Right cardiac atrium (tissue), 5 donors: ENCODE data around the gene UNC5C. TPM values are rescaled to one million over a fixed set of nuclear protein-coding genes. Genes with fewer than 3 reads are reported as not detected.

Experiments used
- ATAC-seq, 2 donors: fragments of 200-7000 bp; cut with Tn5 transposase; one replicate each; pipeline versions ENCODE4 v1.8.0 to v1.9.1; 2020; ENCODE audit warnings: moderate library complexity in 2 of 2, mild to moderate bottlenecking in 1 of 2
- DNase-seq, 3 donors: peaks; one replicate each; pipeline ENCODE4 v3.0.0-alpha.2; 2020
- H3K27ac ChIP-seq: one replicate; pipeline ENCODE4 v1.5.1; 2013; ENCODE audit warnings: mild to moderate bottlenecking, low read length, control low read depth, moderate library complexity
- H3K27me3 ChIP-seq: one replicate; pipeline ENCODE4 v1.6.1; 2013; ENCODE audit not compliant: control insufficient read depth, insufficient read depth
- H3K4me1 ChIP-seq: one replicate; pipeline ENCODE4 v1.6.1; 2013; ENCODE audit warnings: low read length; ENCODE audit not compliant: control insufficient read depth, insufficient read depth
- H3K4me3 ChIP-seq: one replicate; pipeline ENCODE4 v1.5.1; 2013; ENCODE audit warnings: low read length, control low read depth
- H3K9me3 ChIP-seq: one replicate; pipeline ENCODE4 v1.6.1; 2013; ENCODE audit warnings: low read length; ENCODE audit not compliant: control insufficient read depth
- WGBS: extraction: QIAGEN DNeasy Blood & Tissue Kit; methylation state at CpG from one replicate; pipeline ENCODE4 v1.1.7; 2013; 5-methylcytosine and 5-hydroxymethylcytosine counted together
- intact Hi-C, 4 donors: fragments of 100-400 bp; cut with DNase I; formaldehyde crosslinking; loops; one replicate each; pipeline versions ENCODE4 v1.11.0 to v1.14.0; 2022 to 2023
- polyA plus RNA-seq: library from polyadenylated mRNA; stranded (reverse); fragments of 200-250 nt; gene quantifications from one replicate; pipeline ENCODE4 v1.2.3, GENCODE V29; 2013
- total RNA-seq, 4 donors: library from RNA; stranded (reverse); fragmentation: NEBNext Ultra II Directional; extraction: Animal tissue kit (Norgen Biotek cat#: 25700); gene quantifications; one replicate each; pipeline ENCODE4 v1.2.1, GENCODE V29; 2021
- donor health status: healthy with polysubstance abuse.
- donor health status: DM: no; HTN: yes; CAD: no.
- donor health status: DM: no; HTN: no; CAD: no.
- donor health status: DM: no; HTN: yes; CAD: no; lungs with severe emphysema.
- donor health status: DM: yes; HTN: yes; CAD: no.

UNC5C gene
- total and polyA plus RNA-seq, 5 donors = 1.3 to 8.4 (median 5.8) TPM

- no peak for DNase-seq
- H3K9me3 ChIP-seq = no peaks in the 10 kb centered on the region
- peaks cover 2% of the 10 kb centered on the region for H3K4me1 ChIP-seq
- H3K27ac ChIP-seq = no peak overlapping the region
- no peak for ATAC-seq
- H3K4me3 ChIP-seq = no peak overlapping the region
- H3K27me3 ChIP-seq = no peaks in the 10 kb centered on the region
- 82% methylated on average over 2 of the region's 2 CpGs for WGBS
- intact Hi-C loops = no loop called here
Observed at GRCh38 chr4:95450294-95450693, 98.5 kb downstream of the UNC5C start.

- ATAC-seq (no peak), DNase-seq (no peak)
- intact Hi-C loops = no loop called here
- Histone ChIP-seq H3K4me3 (no peak overlapping the region), H3K27me3 (no peaks in the 10 kb centered on the region), H3K9me3 (no peaks in the 10 kb centered on the region), H3K27ac (no peak overlapping the region), H3K4me1 (no peaks in the 10 kb centered on the region)
- WGBS = 94% methylated on average over 4 of the region's 4 CpGs
Observed at GRCh38 chr4:95446173-95446572, 102.6 kb downstream of the UNC5C start.

- Histone ChIP-seq H3K27ac (no peak overlapping the region), H3K27me3 (no peaks in the 10 kb centered on the region), H3K4me1 (no peaks in the 10 kb centered on the region), H3K9me3 (no peaks in the 10 kb centered on the region), H3K4me3 (no peak overlapping the region)
- 56% methylated on average over 5 of the region's 5 CpGs for WGBS
- ATAC-seq = no peak
- intact Hi-C loops = no loop called here
- DNase-seq = no peak
Observed at GRCh38 chr4:95445251-95445650, 103.5 kb downstream of the UNC5C start.

- intact Hi-C loops = no loop called here
- DNase-seq (no peak), ATAC-seq (no peak)
- no peak overlapping the region for H3K4me3 ChIP-seq
- H3K27me3 ChIP-seq = no peaks in the 10 kb centered on the region
- WGBS = 94% methylated on average over 5 of the region's 5 CpGs
- no peaks in the 10 kb centered on the region for H3K9me3 ChIP-seq
- no peaks in the 10 kb centered on the region for H3K4me1 ChIP-seq
- H3K27ac ChIP-seq = no peak overlapping the region
Observed at GRCh38 chr4:95444812-95445211, 104.0 kb downstream of the UNC5C start.

GRCh38 chr4:95439896-95440295 is 108.9 kb downstream of the UNC5C start:
- 51% methylated on average over 4 of the region's 4 CpGs for WGBS
- no peak overlapping the region for H3K4me3 ChIP-seq
- H3K27ac ChIP-seq = no peak overlapping the region
- H3K27me3 ChIP-seq = no peaks in the 10 kb centered on the region
- no peaks in the 10 kb centered on the region for H3K4me1 ChIP-seq
- ATAC-seq = no peak
- DNase-seq = no peak
- intact Hi-C loops = no loop called here
- no peaks in the 10 kb centered on the region for H3K9me3 ChIP-seq

- 44% methylated on average over 2 of the region's 2 CpGs for WGBS
- intact Hi-C loops = no loop called here
Observed at GRCh38 chr4:95439071-95439470, 109.7 kb downstream of the UNC5C start.

GRCh38 chr4:95432466-95432865 is 116.3 kb downstream of the UNC5C start:
- H3K27ac ChIP-seq = no peak overlapping the region
- ATAC-seq = no peak
- intact Hi-C loops = no loop called here
- H3K4me3 ChIP-seq = no peak overlapping the region
- WGBS = 59% methylated on average over 1 of the region's 1 CpG
- H3K9me3 ChIP-seq = no peaks in the 10 kb centered on the region
- peaks cover 2% of the 10 kb centered on the region for H3K4me1 ChIP-seq
- DNase-seq = no peak
- H3K27me3 ChIP-seq = no peaks in the 10 kb centered on the region

More at GRCh38 chr4:95439071-95439470, 109.7 kb downstream of the UNC5C start:
- Histone ChIP-seq H3K27me3 (no peaks in the 10 kb centered on the region), H3K27ac (no peak overlapping the region), H3K4me1 (no peaks in the 10 kb centered on the region), H3K4me3 (no peak overlapping the region), H3K9me3 (no peaks in the 10 kb centered on the region)
- peak in 1 of 2 donors; percentile 39 for ATAC-seq
- no peak for DNase-seq

GRCh38 chr4:95431678-95432077 is 117.1 kb downstream of the UNC5C start:
- ATAC-seq (no peak), DNase-seq (no peak)
- H3K27me3 ChIP-seq = no peaks in the 10 kb centered on the region
- H3K4me3 ChIP-seq = no peak overlapping the region
- H3K4me1 ChIP-seq = peaks cover 2% of the 10 kb centered on the region
- intact Hi-C loops = no loop called here
- H3K27ac ChIP-seq = no peak overlapping the region
- no peaks in the 10 kb centered on the region for H3K9me3 ChIP-seq
- WGBS = 78% methylated on average over 2 of the region's 2 CpGs

- DNase-seq = no peak
- Histone ChIP-seq H3K27me3 (no peaks in the 10 kb centered on the region), H3K4me3 (no peak overlapping the region), H3K27ac (no peak overlapping the region), H3K9me3 (no peaks in the 10 kb centered on the region), H3K4me1 (peaks cover 2% of the 10 kb centered on the region)
- ATAC-seq = no peak
- WGBS = 61% methylated on average over 3 of the region's 3 CpGs
- intact Hi-C loops = no loop called here
Observed at GRCh38 chr4:95429416-95429815, 119.4 kb downstream of the UNC5C start.

- H3K27me3 ChIP-seq = no peaks in the 10 kb centered on the region
- H3K9me3 ChIP-seq = no peaks in the 10 kb centered on the region
- no peak overlapping the region for H3K4me3 ChIP-seq
- peaks cover 2% of the 10 kb centered on the region for H3K4me1 ChIP-seq
- WGBS = 60% methylated on average over 2 of the region's 2 CpGs
- no peak overlapping the region for H3K27ac ChIP-seq
- DNase-seq (no peak), ATAC-seq (no peak)
- intact Hi-C loops = no loop called here
Observed at GRCh38 chr4:95428291-95429070, 120.3 kb downstream of the UNC5C start.

GRCh38 chr4:95426455-95426854 is 122.3 kb downstream of the UNC5C start:
- intact Hi-C loops = no loop called here
- Histone ChIP-seq H3K9me3 (no peaks in the 10 kb centered on the region), H3K4me1 (peaks cover 2% of the 10 kb centered on the region), H3K4me3 (no peak overlapping the region), H3K27ac (no peak overlapping the region), H3K27me3 (no peaks in the 10 kb centered on the region)
- ATAC-seq = no peak
- DNase-seq = no peak
- 55% methylated on average over 4 of the region's 4 CpGs for WGBS

GRCh38 chr4:95422436-95422835 is 126.3 kb downstream of the UNC5C start:
- DNase-seq (no peak), ATAC-seq (no peak)
- H3K27me3 ChIP-seq = no peaks in the 10 kb centered on the region
- no peaks in the 10 kb centered on the region for H3K4me1 ChIP-seq
- H3K4me3 ChIP-seq = no peak overlapping the region
- no peak overlapping the region for H3K27ac ChIP-seq
- intact Hi-C loops = no loop called here
- WGBS = 70% methylated on average over 7 of the region's 7 CpGs
- no peaks in the 10 kb centered on the region for H3K9me3 ChIP-seq
